Smooth muscle cell (in vitro differentiated cells): Measurements from ENCODE around the gene HEBP1. TPM values are rescaled to one million over a fixed set of nuclear protein-coding genes. Genes with fewer than 3 reads are reported as not detected.

Experiments used
- DNase-seq: peaks from one replicate; lab custom pipeline; 2025; ENCODE audit not compliant: unreplicated experiment; lab: John Stamatoyannopoulos, UW
- H2AFZ ChIP-seq: fragments of 200-600 bp; sonication (generic); 2 replicates; pipeline ENCODE4 v1.6.0; 2016; ENCODE audit warnings: antibody characterized with exemption, low read depth, mild to moderate bottlenecking
- H3F3A ChIP-seq: fragments of 200-600 bp; sonication (generic); 2 replicates; pipeline ENCODE4 v1.6.0; 2017; ENCODE audit warnings: antibody characterized with exemption, low read depth
- H3K27ac ChIP-seq: fragments of 200-600 bp; sonication (generic); 2 replicates; pipeline ENCODE4 v1.5.1; 2016; ENCODE audit warnings: low read depth, mild to moderate bottlenecking
- H3K27me3 ChIP-seq: fragments of 200-600 bp; sonication (generic); 2 replicates; pipeline ENCODE4 v1.6.1; 2016; ENCODE audit warnings: low read depth, mild to moderate bottlenecking
- H3K36me3 ChIP-seq: fragments of 200-600 bp; sonication (generic); 2 replicates; pipeline ENCODE4 v1.5.1; 2016; ENCODE audit warnings: low read depth
- H3K4me1 ChIP-seq: fragments of 200-600 bp; sonication (generic); 2 replicates; pipeline ENCODE4 v1.5.1; 2016; ENCODE audit warnings: low read depth
- H3K4me2 ChIP-seq: fragments of 200-600 bp; sonication (generic); 2 replicates; pipeline ENCODE4 v1.6.0; 2016; ENCODE audit warnings: mild to moderate bottlenecking
- H3K4me3 ChIP-seq: fragments of 200-600 bp; sonication (generic); 2 replicates; pipeline ENCODE4 v1.5.1; 2016; ENCODE audit warnings: mild to moderate bottlenecking
- H3K79me2 ChIP-seq: fragments of 200-600 bp; sonication (generic); 2 replicates; pipeline ENCODE4 v1.6.0; 2016; ENCODE audit warnings: low read depth, mild to moderate bottlenecking
- H3K9ac ChIP-seq: fragments of 200-600 bp; sonication (generic); 2 replicates; pipeline ENCODE4 v1.6.0; 2016; ENCODE audit warnings: low read depth
- H3K9me3 ChIP-seq: fragments of 200-600 bp; sonication (generic); replicated peaks from 2 replicates; pipeline ENCODE4 v1.5.1; 2016; ENCODE audit warnings: low read depth
- H4K20me1 ChIP-seq: fragments of 200-600 bp; sonication (generic); 2 replicates; pipeline ENCODE4 v1.6.0; 2016; ENCODE audit warnings: low read depth
- CTCF ChIP-seq: fragments of 200-600 bp; sonication (generic); IDR thresholded peaks from 2 replicates; pipeline ENCODE4 v1.5.1; 2017; ENCODE audit warnings: borderline replicate concordance, mild to moderate bottlenecking, antibody characterized with exemption; ENCODE audit not compliant: insufficient read depth, poor library complexity, severe bottlenecking
- WGBS: methylation state at CpG from one replicate; pipeline ENCODE4 v1.1.7; 2016; ENCODE audit warnings: low lambda C conversion rate; 5-methylcytosine and 5-hydroxymethylcytosine counted together
- polyA plus RNA-seq: library from polyadenylated mRNA; unstranded; fragments of >200 nt; fragmentation: Nextera tagmentation; extraction: Ambion mirVana; gene quantifications from 2 replicates; pipeline ENCODE4 v1.2.1, GENCODE V29; 2016
- total RNA-seq: library from RNA; depleted of rRNA; stranded (reverse); fragments of >200 nt; gene quantifications from 2 replicates; pipeline ENCODE4 v1.2.3, GENCODE V29; 2014

HEBP1 gene
- total and polyA plus RNA-seq, 2 experiments from 2014 or later = 16.1 to 55.8 TPM

- no peaks in the 10 kb centered on the region for H3K27me3 ChIP-seq
- peak overlapping the region; percentile 95 for H3K4me3 ChIP-seq
- WGBS = 2% methylated on average over 16 of the region's 16 CpGs
- H3K27ac ChIP-seq = peak overlapping the region; percentile 71
- peaks cover 13% of the 10 kb centered on the region for H3K4me1 ChIP-seq
- H3K79me2 ChIP-seq = peaks cover 29% of the 10 kb centered on the region
- DNase-seq = no peak
- no peaks in the 10 kb centered on the region for H3K9me3 ChIP-seq
- no peaks in the 10 kb centered on the region for H3K36me3 ChIP-seq
- no peaks in the 10 kb centered on the region for H3F3A ChIP-seq
- peak overlapping the region; percentile 82 for H3K9ac ChIP-seq
- no peak for TF ChIP-seq CTCF
- H4K20me1 ChIP-seq = peaks cover 16% of the 10 kb centered on the region
- H3K4me2 ChIP-seq = peak overlapping the region; percentile 89
- peak overlapping the region; percentile 91 for H2AFZ ChIP-seq
These were observed 505 bp upstream of the HEBP1 start for GRCh38 chr12:13000616-13000924.

GRCh38 chr12:12999271-12999958 is 650 bp downstream of the HEBP1 start:
- peaks cover 33% of the 10 kb centered on the region for H3K79me2 ChIP-seq
- peak overlapping the region; percentile 82 for H2AFZ ChIP-seq
- no peaks in the 10 kb centered on the region for H3K9me3 ChIP-seq
- H3K27me3 ChIP-seq = no peaks in the 10 kb centered on the region
- WGBS = 23% methylated on average over 22 of the region's 22 CpGs
- peak overlapping the region; percentile 78 for H3K9ac ChIP-seq
- TF ChIP-seq CTCF = no peak
- H3K27ac ChIP-seq = no peak overlapping the region
- peaks cover 13% of the 10 kb centered on the region for H3K4me1 ChIP-seq
- no peaks in the 10 kb centered on the region for H3K36me3 ChIP-seq
- peaks cover 16% of the 10 kb centered on the region for H4K20me1 ChIP-seq
- H3K4me2 ChIP-seq = peak overlapping the region; percentile 88
- no peaks in the 10 kb centered on the region for H3F3A ChIP-seq
- H3K4me3 ChIP-seq = peak overlapping the region; percentile 95
- no peak for DNase-seq

- WGBS = 94% methylated on average over 4 of the region's 4 CpGs
- H3K4me3 ChIP-seq = peak overlapping the region; percentile 95
- no peak overlapping the region for H3K9ac ChIP-seq
- no peak overlapping the region for H2AFZ ChIP-seq
- no peaks in the 10 kb centered on the region for H3K9me3 ChIP-seq
- H3K79me2 ChIP-seq = peaks cover 33% of the 10 kb centered on the region
- no peak overlapping the region for H3K27ac ChIP-seq
- H4K20me1 ChIP-seq = peaks cover 16% of the 10 kb centered on the region
- peaks cover 13% of the 10 kb centered on the region for H3K4me1 ChIP-seq
- peaks cover 7% of the 10 kb centered on the region for H3F3A ChIP-seq
- no peak for TF ChIP-seq CTCF
- DNase-seq = no peak
- H3K27me3 ChIP-seq = no peaks in the 10 kb centered on the region
- H3K36me3 ChIP-seq = no peaks in the 10 kb centered on the region
- H3K4me2 ChIP-seq = peak overlapping the region; percentile 88
These were observed 1.8 kb downstream of the HEBP1 start for GRCh38 chr12:12998248-12998647.

- Histone ChIP-seq H3K27ac (no peak overlapping the region), H3K4me1 (peaks cover 13% of the 10 kb centered on the region), H3F3A (peaks cover 9% of the 10 kb centered on the region), H4K20me1 (peaks cover 16% of the 10 kb centered on the region), H3K27me3 (no peaks in the 10 kb centered on the region), H3K79me2 (peaks cover 33% of the 10 kb centered on the region), H3K9ac (no peak overlapping the region), H3K4me3 (no peak overlapping the region), H3K9me3 (no peaks in the 10 kb centered on the region), H3K36me3 (no peaks in the 10 kb centered on the region), H2AFZ (no peak overlapping the region), H3K4me2 (no peak overlapping the region)
- DNase-seq = no peak
- 49% methylated on average over 2 of the region's 2 CpGs for WGBS
- TF ChIP-seq CTCF = no peak
These were observed 2.3 kb downstream of the HEBP1 start for GRCh38 chr12:12997734-12998133.
